Suprapubic skin (tissue), 4 donors: ENCODE results near the gene AKR1C1.
"Not testable (repeated sequence)": the region's sequence is repeated elsewhere in the genome, so short reads cannot be mapped to it uniquely, and the experiment has no call there.

Experiments
- POLR2A ChIP-seq, 2 donors: fragments of 450-650 bp; IDR thresholded peaks; one replicate each; pipeline ENCODE4 v1.6.1; 2017; ENCODE audit warnings: antibody characterized with exemption in 2 of 2, mild to moderate bottlenecking in 2 of 2, moderate library complexity in 2 of 2
- POLR2AphosphoS5 ChIP-seq, 3 donors: sonication (generic); formaldehyde crosslinking; IDR thresholded peaks; one replicate each; pipeline ENCODE4 v1.6.1; 2017; ENCODE audit warnings: antibody characterized with exemption in 3 of 3
- TF ChIP-seq, protein P1 (sequence below), 2 donors: fragments of 200-600 bp in 1 of 2; fragments of 450-650 bp in 1 of 2; sonication (generic) in 1 of 2; IDR thresholded peaks; one replicate each; pipeline ENCODE4 v1.5.1; 2016 to 2019; ENCODE audit warnings: antibody characterized with exemption in 2 of 2, mild to moderate bottlenecking in 1 of 2, moderate library complexity in 1 of 2

DNA sequence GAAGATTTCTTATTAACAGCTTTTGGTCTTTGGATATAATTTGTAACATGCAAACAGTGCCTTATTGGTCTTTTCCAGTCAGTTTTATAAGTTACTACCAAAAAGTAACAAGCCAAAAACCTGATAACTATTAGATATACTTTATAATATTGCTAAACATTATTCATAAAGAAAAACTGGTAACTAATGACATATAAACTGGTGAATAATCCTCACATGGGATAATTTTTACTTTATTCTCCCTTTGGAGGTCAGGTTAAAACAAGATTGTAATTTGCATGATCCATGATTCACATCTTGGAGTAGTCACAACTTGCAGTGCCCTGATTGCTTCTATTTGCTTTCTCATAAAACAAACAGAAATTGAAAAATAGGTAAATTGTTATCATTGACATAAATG, 41.3 kb downstream of the AKR1C1 start:
- TF ChIP-seq, protein P1, sequence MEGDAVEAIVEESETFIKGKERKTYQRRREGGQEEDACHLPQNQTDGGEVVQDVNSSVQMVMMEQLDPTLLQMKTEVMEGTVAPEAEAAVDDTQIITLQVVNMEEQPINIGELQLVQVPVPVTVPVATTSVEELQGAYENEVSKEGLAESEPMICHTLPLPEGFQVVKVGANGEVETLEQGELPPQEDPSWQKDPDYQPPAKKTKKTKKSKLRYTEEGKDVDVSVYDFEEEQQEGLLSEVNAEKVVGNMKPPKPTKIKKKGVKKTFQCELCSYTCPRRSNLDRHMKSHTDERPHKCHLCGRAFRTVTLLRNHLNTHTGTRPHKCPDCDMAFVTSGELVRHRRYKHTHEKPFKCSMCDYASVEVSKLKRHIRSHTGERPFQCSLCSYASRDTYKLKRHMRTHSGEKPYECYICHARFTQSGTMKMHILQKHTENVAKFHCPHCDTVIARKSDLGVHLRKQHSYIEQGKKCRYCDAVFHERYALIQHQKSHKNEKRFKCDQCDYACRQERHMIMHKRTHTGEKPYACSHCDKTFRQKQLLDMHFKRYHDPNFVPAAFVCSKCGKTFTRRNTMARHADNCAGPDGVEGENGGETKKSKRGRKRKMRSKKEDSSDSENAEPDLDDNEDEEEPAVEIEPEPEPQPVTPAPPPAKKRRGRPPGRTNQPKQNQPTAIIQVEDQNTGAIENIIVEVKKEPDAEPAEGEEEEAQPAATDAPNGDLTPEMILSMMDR (IDR thresholded peaks at IDR 0.05): not testable (repeated sequence)
- TF ChIP-seq POLR2A, POLR2AphosphoS5 (IDR thresholded peaks at IDR 0.05): not testable (repeated sequence)
